ENCODE results near the gene MYRF. TPM values are rescaled to one million over a fixed set of nuclear protein-coding genes. Genes with fewer than 3 reads are reported as not detected.

Gene MYRF
- total and polyA plus RNA-seq, 9 of the 15 experiments (the other 6 are each of a cell fraction or from before 2014, with no cell fraction given): 2.3 to 25.8 (median 7.1) TPM

GRCh38 chr11:61718621-61719302 is 33.7 kb upstream of the MYRF start (continued):
- TF ChIP-seq BRD9 (IDR thresholded peaks at IDR 0.05; ENCODE audit: low read depth, partially characterized antibody): no peak
- no peak for TF ChIP-seq SAFB2 (IDR thresholded peaks at IDR 0.05; ENCODE audit: borderline replicate concordance, low read depth, low read length, severe bottlenecking)
- TF ChIP-seq RUNX1 (IDR thresholded peaks at IDR 0.05; ENCODE audit: low read depth): no peak
- TF ChIP-seq ZNF444 (CRISPR knock-in tag; IDR thresholded peaks at IDR 0.05): no peak
- TF ChIP-seq, protein P1, sequence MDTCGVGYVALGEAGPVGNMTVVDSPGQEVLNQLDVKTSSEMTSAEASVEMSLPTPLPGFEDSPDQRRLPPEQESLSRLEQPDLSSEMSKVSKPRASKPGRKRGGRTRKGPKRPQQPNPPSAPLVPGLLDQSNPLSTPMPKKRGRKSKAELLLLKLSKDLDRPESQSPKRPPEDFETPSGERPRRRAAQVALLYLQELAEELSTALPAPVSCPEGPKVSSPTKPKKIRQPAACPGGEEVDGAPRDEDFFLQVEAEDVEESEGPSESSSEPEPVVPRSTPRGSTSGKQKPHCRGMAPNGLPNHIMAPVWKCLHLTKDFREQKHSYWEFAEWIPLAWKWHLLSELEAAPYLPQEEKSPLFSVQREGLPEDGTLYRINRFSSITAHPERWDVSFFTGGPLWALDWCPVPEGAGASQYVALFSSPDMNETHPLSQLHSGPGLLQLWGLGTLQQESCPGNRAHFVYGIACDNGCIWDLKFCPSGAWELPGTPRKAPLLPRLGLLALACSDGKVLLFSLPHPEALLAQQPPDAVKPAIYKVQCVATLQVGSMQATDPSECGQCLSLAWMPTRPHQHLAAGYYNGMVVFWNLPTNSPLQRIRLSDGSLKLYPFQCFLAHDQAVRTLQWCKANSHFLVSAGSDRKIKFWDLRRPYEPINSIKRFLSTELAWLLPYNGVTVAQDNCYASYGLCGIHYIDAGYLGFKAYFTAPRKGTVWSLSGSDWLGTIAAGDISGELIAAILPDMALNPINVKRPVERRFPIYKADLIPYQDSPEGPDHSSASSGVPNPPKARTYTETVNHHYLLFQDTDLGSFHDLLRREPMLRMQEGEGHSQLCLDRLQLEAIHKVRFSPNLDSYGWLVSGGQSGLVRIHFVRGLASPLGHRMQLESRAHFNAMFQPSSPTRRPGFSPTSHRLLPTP (IDR thresholded peaks at IDR 0.05; ENCODE audit: borderline replicate concordance, extremely low read depth, insufficient read length): no peak
- TF ChIP-seq ZSCAN32 (CRISPR knock-in tag; IDR thresholded peaks at IDR 0.05): no peak
- TF ChIP-seq ZNF134 (CRISPR knock-in tag; conservative IDR thresholded peaks at IDR 0.05): no peak
- TF ChIP-seq SOX6 (IDR thresholded peaks at IDR 0.05): no peak
- no peak for TF ChIP-seq CTBP1 (IDR thresholded peaks at IDR 0.05; ENCODE audit: borderline replicate concordance)
- TF ChIP-seq, protein P2, sequence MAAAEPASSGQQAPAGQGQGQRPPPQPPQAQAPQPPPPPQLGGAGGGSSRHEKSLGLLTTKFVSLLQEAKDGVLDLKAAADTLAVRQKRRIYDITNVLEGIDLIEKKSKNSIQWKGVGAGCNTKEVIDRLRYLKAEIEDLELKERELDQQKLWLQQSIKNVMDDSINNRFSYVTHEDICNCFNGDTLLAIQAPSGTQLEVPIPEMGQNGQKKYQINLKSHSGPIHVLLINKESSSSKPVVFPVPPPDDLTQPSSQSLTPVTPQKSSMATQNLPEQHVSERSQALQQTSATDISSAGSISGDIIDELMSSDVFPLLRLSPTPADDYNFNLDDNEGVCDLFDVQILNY (CRISPR knock-in tag; IDR thresholded peaks at IDR 0.05): no peak
- TF ChIP-seq, protein P3, sequence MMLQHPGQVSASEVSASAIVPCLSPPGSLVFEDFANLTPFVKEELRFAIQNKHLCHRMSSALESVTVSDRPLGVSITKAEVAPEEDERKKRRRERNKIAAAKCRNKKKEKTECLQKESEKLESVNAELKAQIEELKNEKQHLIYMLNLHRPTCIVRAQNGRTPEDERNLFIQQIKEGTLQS (IDR thresholded peaks at IDR 0.05): peak; percentile 68
- TF ChIP-seq, protein P3 (CRISPR knock-in tag; conservative IDR thresholded peaks at IDR 0.05): no peak
- TF ChIP-seq JUND (IDR thresholded peaks at IDR 0.05; ENCODE audit: borderline replicate concordance, low read depth, low read length): peak; percentile 72
- TF ChIP-seq JUND (tag; IDR thresholded peaks at IDR 0.05; ENCODE audit: borderline replicate concordance, low read depth, low read length): no peak; the same call in 2 of the 3 replicates
- peak; percentile 58; the same call in 1 of the 2 replicates for TF ChIP-seq ZBTB7A (IDR thresholded peaks at IDR 0.05; ENCODE audit: borderline replicate concordance, control insufficient read depth, low read depth, low read length)
- no peak for TF ChIP-seq GTF2F1 (IDR thresholded peaks at IDR 0.05; ENCODE audit: low read depth, low read length)
- no peak for TF ChIP-seq SIN3B (IDR thresholded peaks at IDR 0.05; ENCODE audit: low read depth)
- no peak for TF ChIP-seq KLF6 (CRISPR knock-in tag; IDR thresholded peaks at IDR 0.05; ENCODE audit: borderline replicate concordance)

Data from K562 (cell line).